Parathyroid adenoma (tissue), 2 donors: ENCODE results near the gene ANP32E.
A peak's percentile ranks its signal among the peaks of the same experiment; 100 is the strongest.

Experiments
- H2AFZ ChIP-seq: fragments of 300-600 bp; sonication (generic); one replicate; pipeline ENCODE4 v1.7.0; 2017; ENCODE audit warnings: antibody characterized with exemption, mild to moderate bottlenecking
- H3K27ac ChIP-seq: fragments of 300-600 bp; sonication (generic); one replicate; pipeline ENCODE4 v1.7.0; 2017
- H3K27me3 ChIP-seq: fragments of 300-600 bp; sonication (generic); one replicate; pipeline ENCODE4 v1.7.0; 2017; ENCODE audit warnings: low read length; ENCODE audit not compliant: control insufficient read depth, insufficient read depth
- H3K36me3 ChIP-seq: fragments of 300-600 bp; sonication (generic); one replicate; pipeline ENCODE4 v1.7.0; 2017; ENCODE audit warnings: low read length; ENCODE audit not compliant: control insufficient read depth, insufficient read depth
- H3K4me1 ChIP-seq: fragments of 300-600 bp; sonication (generic); one replicate; pipeline ENCODE4 v1.7.0; 2017; ENCODE audit warnings: control low read depth
- H3K4me2 ChIP-seq: fragments of 300-600 bp; sonication (generic); one replicate; pipeline ENCODE4 v1.7.0; 2017; ENCODE audit warnings: low read length
- H3K4me3 ChIP-seq: fragments of 300-600 bp; sonication (generic); one replicate; pipeline ENCODE4 v1.7.0; 2017; ENCODE audit warnings: low read depth, low read length
- H3K79me2 ChIP-seq: fragments of 300-600 bp; sonication (generic); one replicate; pipeline ENCODE4 v1.7.0; 2017; ENCODE audit warnings: control low read depth
- H3K9ac ChIP-seq: fragments of 300-600 bp; sonication (generic); one replicate; pipeline ENCODE4 v1.7.0; 2017; ENCODE audit warnings: mild to moderate bottlenecking
- H3K9me3 ChIP-seq: fragments of 300-600 bp; sonication (generic); one replicate; pipeline ENCODE4 v1.7.0; 2017; ENCODE audit warnings: low read length; ENCODE audit not compliant: control insufficient read depth
- TF ChIP-seq, protein P1 (sequence below): fragments of 300-600 bp; sonication (generic); IDR thresholded peaks from one replicate; pipeline ENCODE4 v1.7.0; 2017; ENCODE audit warnings: antibody characterized with exemption, mild to moderate bottlenecking
- donor health status: primary hyperparathyroidism.

Gene ANP32E

DNA sequence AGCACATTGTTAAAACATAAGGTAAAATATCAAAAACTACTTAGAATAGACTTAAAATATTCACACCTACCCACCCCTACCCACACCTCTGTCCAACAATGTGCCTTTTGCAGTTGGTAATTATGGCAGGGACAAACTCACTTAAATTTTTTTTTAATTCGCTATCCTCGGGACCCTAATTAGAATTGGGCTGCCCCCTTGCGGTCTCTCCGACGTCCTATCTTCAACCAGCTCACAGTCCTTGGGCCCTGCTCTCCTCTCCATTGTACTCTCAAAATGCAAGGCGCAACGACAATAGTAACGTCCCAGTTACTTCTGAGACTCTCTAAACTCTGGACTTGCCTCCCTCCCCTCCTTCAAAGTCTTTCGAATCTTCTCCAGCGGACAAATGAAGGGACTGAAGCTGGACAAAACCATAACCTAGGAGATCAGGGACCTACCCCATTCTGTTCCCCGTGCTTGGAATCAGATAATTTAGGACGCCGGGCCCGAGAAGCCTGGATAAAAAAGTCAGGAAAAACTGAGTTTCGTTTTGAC is 45.4 kb upstream of the ANP32E start:
- H3K9ac ChIP-seq: no peak overlapping the region
- H3K27me3 ChIP-seq: no peaks in the 10 kb centered on the region
- H2AFZ ChIP-seq: peak overlapping the region; percentile 91
- TF ChIP-seq, protein P1, sequence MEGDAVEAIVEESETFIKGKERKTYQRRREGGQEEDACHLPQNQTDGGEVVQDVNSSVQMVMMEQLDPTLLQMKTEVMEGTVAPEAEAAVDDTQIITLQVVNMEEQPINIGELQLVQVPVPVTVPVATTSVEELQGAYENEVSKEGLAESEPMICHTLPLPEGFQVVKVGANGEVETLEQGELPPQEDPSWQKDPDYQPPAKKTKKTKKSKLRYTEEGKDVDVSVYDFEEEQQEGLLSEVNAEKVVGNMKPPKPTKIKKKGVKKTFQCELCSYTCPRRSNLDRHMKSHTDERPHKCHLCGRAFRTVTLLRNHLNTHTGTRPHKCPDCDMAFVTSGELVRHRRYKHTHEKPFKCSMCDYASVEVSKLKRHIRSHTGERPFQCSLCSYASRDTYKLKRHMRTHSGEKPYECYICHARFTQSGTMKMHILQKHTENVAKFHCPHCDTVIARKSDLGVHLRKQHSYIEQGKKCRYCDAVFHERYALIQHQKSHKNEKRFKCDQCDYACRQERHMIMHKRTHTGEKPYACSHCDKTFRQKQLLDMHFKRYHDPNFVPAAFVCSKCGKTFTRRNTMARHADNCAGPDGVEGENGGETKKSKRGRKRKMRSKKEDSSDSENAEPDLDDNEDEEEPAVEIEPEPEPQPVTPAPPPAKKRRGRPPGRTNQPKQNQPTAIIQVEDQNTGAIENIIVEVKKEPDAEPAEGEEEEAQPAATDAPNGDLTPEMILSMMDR: peak; percentile 75
- peak overlapping the region; percentile 99 for H3K4me2 ChIP-seq
- no peaks in the 10 kb centered on the region for H3K9me3 ChIP-seq
- H3K36me3 ChIP-seq: no peaks in the 10 kb centered on the region
- H3K27ac ChIP-seq: peak overlapping the region; percentile 93
- H3K4me3 ChIP-seq: peak overlapping the region; percentile 97
- no peaks in the 10 kb centered on the region for H3K79me2 ChIP-seq
- no peaks in the 10 kb centered on the region for H3K4me1 ChIP-seq

DNA sequence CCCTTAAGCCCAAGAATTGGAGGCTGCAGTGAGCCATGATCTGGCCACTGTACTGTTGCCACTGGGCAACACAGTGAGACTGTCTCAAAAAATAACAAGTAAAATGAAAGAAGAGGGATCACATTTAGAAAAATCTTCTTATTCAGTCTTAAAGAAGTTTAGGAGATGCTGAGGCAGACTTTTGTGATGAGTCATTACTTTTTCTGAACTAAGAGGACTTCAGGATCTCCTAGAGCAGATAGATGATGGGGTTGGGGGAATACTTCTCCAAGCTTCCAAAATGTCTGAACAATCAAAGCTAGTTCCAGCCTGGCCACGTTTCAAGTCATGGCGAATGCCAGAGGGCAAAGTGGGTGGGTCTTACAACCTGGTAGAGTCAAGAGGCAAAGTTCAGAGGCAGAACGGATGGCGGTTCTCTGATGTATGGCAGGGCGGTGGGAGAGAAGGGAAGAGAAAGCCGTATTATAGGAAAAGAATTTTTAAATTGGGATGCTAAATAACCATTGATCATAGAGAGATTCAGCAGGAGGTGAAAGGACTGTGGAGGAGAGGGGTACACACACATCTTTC is 44.3 kb upstream of the ANP32E start:
- Histone ChIP-seq H3K36me3 (no peaks in the 10 kb centered on the region), H3K27ac (peak overlapping the region; percentile 93), H3K4me1 (no peaks in the 10 kb centered on the region), H3K4me3 (no peak overlapping the region), H3K27me3 (no peaks in the 10 kb centered on the region), H3K4me2 (no peak overlapping the region), H3K9me3 (no peaks in the 10 kb centered on the region), H3K9ac (no peak overlapping the region), H2AFZ (no peak overlapping the region), H3K79me2 (no peaks in the 10 kb centered on the region)
- TF ChIP-seq, protein P1: no peak

DNA sequence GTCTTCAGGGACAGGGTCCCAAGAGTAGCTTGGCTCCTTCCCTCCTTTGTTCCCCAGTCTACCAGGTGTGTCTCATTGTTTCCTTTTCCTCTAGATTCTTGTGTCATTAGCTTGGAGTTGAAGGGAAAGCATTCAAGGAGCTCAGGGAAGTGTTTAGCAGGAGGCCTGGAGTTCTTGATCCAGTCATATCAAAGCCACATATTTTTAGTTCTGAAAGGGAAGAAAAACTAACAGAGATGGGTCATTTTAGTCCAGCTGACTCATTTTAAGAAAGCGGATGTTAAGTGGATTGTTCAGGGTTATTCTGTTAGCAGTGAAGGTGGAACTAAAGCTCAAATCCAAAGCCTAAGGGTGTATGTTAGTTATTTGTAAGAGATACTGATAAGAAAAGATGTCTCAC is 37.4 kb upstream of the ANP32E start:
- TF ChIP-seq, protein P1: no peak
- peaks cover 2% of the 10 kb centered on the region for H3K4me1 ChIP-seq
- H3K36me3 ChIP-seq: no peaks in the 10 kb centered on the region
- H2AFZ ChIP-seq: peak overlapping the region; percentile 73
- H3K9ac ChIP-seq: no peak overlapping the region
- H3K27me3 ChIP-seq: no peaks in the 10 kb centered on the region
- no peaks in the 10 kb centered on the region for H3K9me3 ChIP-seq
- H3K79me2 ChIP-seq: peaks cover 4% of the 10 kb centered on the region
- peak overlapping the region; percentile 57 for H3K4me2 ChIP-seq
- peak overlapping the region; percentile 29 for H3K27ac ChIP-seq
- H3K4me3 ChIP-seq: no peak overlapping the region

DNA sequence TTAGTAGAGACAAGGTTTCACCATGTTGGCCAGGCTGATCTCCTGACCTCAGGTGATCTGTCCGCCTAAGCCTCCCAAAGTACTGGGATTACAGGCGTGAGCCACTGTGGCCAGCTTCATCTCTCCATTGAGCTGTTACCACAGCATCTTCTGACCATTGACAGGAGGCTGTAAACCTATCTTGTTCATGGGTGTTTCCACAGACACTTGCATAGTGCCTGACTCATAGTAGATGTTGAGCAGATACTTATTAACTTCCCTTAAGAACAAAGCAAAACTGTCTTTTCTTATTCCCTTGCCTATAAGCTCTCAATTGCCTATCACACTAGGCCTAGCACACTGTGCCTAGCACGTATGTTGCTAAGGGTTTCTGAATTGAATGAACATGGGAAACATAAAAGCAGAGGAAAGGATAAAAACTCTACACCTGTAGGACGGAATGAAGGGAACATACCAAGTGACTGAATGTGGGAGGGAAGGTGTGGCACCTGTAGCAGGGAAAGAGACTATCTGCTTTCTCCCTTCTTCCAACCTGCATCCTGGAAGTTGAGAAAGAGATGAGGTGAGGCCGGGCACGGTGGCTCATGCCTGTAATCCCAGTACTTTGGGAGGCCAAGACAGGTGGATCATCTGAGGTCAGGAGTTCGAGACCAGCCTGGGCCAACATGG is 35.5 kb upstream of the ANP32E start:
- peak overlapping the region; percentile 30 for H3K27ac ChIP-seq

More for the DNA sequence above, 35.5 kb upstream of the ANP32E start:
- Histone ChIP-seq H3K4me2 (no peak overlapping the region), H2AFZ (no peak overlapping the region), H3K27me3 (no peaks in the 10 kb centered on the region), H3K9ac (no peak overlapping the region), H3K4me1 (peaks cover 8% of the 10 kb centered on the region), H3K4me3 (no peak overlapping the region), H3K9me3 (no peaks in the 10 kb centered on the region), H3K36me3 (no peaks in the 10 kb centered on the region), H3K79me2 (peaks cover 12% of the 10 kb centered on the region)
- TF ChIP-seq, protein P1: no peak
